Measurements from ENCODE around the gene DNPEP.

The DNPEP gene

DNA sequence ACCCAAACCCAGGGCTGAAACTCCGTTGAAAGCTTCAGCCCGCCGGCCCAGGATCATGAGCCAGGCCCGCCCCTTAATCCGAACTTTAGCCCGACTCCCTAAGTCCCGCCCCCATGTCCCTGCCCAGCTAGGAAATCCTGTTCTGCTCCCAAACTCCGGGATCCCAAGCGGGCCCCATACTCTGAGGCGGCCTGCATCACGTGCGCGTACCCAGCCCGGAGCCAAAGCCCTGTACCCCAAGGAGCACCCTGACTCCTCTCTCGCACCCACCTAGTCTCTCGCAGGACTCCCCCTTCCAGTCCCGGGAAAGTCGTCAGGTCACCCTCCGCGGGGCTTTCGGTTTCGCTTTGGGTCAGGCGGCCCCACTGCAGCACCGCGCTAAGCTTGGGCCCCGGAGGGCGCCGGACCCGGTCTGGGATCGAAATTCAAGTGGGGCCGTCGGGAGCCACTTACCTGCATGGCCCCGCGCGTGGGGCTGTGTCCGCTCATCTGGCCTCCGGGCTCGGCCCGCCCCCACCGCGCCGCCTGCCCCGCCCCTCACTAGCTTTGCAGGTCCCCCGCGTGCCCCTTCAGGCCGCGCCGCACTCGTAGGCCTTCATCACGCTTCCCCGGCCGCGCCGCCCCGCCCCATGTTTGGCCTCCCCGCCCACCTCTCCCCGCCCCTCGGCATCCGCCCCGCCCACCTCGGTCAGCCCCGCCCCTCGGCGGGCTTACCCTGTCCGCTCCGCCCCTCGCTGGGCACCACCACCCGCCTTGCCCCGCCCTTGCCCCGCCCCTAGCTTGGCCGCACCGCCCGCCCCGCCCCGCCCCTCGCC lies at the start of gene DNPEP:
DNPEP (minus strand) TSS at position 607 of the 815 bp plus-strand sequence; CDS start at position 489, 118 bp downstream.
- in situ Hi-C loops (cut with HindIII; ENCODE audit: low sequenced_read_pairs): no loop called here
- peak; percentile 91 for DNase-seq (ENCODE audit: low read depth, low spot score)
- TF ChIP-seq, protein P1, sequence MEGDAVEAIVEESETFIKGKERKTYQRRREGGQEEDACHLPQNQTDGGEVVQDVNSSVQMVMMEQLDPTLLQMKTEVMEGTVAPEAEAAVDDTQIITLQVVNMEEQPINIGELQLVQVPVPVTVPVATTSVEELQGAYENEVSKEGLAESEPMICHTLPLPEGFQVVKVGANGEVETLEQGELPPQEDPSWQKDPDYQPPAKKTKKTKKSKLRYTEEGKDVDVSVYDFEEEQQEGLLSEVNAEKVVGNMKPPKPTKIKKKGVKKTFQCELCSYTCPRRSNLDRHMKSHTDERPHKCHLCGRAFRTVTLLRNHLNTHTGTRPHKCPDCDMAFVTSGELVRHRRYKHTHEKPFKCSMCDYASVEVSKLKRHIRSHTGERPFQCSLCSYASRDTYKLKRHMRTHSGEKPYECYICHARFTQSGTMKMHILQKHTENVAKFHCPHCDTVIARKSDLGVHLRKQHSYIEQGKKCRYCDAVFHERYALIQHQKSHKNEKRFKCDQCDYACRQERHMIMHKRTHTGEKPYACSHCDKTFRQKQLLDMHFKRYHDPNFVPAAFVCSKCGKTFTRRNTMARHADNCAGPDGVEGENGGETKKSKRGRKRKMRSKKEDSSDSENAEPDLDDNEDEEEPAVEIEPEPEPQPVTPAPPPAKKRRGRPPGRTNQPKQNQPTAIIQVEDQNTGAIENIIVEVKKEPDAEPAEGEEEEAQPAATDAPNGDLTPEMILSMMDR (IDR thresholded peaks at IDR 0.05; ENCODE audit: low read depth, low read length): no peak
- peak within 1 kb of the TSS; percentile 85 for H3K4me3 ChIP-seq (ENCODE audit: low read depth, low read length)

DNA sequence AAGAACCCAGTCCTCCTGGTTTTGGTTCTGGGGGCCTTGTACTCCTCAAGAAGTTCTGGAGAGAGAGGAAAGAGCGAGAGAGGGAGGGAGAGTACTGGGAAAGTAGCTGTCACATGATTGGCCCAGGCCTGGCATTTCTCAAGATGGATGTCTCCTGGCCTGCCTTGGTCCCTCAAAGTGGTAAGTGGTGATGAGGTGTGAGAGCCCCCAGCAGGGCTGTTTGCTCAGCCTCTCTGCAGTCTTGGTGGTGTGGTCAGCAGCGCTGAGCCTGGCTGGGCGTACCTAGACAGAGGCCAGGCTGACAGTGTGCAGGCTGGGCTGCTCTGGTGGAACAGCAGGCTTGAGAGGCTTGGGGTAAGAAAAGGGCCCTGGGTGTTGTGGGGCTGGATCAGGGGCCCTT lies 49.4 kb upstream of the DNPEP start:
- no peak for DNase-seq (ENCODE audit: low read depth, low spot score)
- no peak overlapping the region for H3K4me3 ChIP-seq (ENCODE audit: low read depth, low read length)
- TF ChIP-seq, protein P1 (IDR thresholded peaks at IDR 0.05; ENCODE audit: low read depth, low read length): no peak
- in situ Hi-C loops (cut with HindIII; ENCODE audit: low sequenced_read_pairs): no loop called here

DNA sequence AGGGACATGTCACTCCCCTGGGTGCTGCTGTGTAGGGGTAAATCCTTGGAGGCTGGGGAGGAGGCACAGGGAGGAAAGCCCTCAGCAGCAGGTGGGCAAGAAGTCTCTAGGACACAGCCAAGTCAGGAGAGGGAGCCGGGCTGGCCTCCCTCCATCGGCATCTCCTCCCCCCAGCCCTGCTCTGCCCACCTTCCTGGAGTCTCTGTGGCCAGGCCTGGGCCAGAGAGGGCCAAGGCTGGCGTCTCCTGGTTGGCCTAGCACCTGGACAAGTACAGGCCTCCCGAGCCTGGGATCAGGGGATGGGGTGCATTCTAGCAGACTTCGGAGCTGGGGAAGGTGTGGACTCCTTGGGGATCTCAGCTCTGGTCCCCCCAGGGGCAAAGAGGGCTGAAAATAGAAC lies 48.8 kb upstream of the DNPEP start:
- in situ Hi-C loops (cut with HindIII; ENCODE audit: low sequenced_read_pairs): no loop called here
- TF ChIP-seq, protein P1 (IDR thresholded peaks at IDR 0.05; ENCODE audit: low read depth, low read length): no peak
- H3K4me3 ChIP-seq (ENCODE audit: low read depth, low read length): no peak overlapping the region
- no peak for DNase-seq (ENCODE audit: low read depth, low spot score)

DNA sequence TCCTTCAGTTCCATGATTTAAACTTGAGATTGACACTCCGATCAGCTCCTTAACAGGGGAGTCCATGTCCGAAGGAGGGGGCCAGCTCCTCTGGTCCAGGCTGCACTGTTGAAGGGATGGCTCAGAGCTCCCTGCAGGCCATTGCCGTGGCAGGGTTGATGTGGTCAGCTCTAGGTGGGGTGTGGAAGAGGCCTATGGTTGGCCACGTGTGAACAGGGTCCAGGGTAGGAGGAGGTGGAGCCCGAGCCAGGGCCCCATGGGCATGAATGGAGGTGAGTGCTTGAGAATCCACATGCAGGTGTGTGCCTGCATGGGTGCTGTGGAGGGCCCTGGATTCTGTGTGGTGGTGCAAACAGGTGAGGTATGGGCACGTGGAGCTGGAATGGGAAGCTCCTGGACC lies 48.0 kb upstream of the DNPEP start:
- in situ Hi-C loops (cut with HindIII; ENCODE audit: low sequenced_read_pairs): no loop called here
- no peak for DNase-seq (ENCODE audit: low read depth, low spot score)
- TF ChIP-seq, protein P1 (IDR thresholded peaks at IDR 0.05; ENCODE audit: low read depth, low read length): no peak
- H3K4me3 ChIP-seq (ENCODE audit: low read depth, low read length): no peak overlapping the region

DNA sequence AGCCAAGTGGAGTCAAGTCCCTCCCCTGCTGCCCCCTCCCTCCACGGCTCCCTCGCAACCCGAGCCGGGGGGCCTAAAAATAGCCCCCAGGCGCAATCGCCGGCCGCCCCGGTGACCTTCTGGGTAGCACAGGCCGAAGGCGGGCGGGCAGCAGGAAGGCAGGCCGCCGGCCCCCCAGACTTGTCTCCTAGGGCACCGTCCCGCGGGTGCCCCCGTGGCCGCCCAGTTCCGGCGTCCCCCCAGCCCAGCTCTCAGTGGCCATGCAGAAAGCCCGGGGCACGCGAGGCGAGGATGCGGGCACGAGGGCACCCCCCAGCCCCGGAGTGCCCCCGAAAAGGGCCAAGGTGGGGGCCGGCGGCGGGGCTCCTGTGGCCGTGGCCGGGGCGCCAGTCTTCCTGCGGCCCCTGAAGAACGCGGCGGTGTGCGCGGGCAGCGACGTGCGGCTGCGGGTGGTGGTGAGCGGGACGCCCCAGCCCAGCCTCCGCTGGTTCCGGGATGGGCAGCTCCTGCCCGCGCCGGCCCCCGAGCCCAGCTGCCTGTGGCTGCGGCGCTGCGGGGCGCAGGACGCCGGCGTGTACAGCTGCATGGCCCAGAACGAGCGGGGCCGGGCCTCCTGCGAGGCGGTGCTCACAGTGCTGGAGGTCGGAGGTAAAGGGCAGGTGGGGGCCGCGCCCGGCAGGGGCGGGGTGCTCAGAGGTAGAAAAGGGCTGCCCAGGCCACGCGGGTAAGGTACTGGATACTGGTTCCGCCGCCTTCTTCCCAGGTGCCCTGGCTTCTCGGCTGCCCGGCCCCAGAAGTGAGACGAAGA lies 47.2 kb upstream of the DNPEP start, which contains the start of gene SPEG:
SPEG (plus strand) TSS at position 126 of the 808 bp plus-strand sequence; CDS start at position 261, 135 bp downstream.
- in situ Hi-C loops (cut with HindIII; ENCODE audit: low sequenced_read_pairs): no loop called here
- H3K4me3 ChIP-seq (ENCODE audit: low read depth, low read length): no peak within 1 kb of the TSS
- no peak for DNase-seq (ENCODE audit: low read depth, low spot score)
- TF ChIP-seq, protein P1 (IDR thresholded peaks at IDR 0.05; ENCODE audit: low read depth, low read length): no peak

DNA sequence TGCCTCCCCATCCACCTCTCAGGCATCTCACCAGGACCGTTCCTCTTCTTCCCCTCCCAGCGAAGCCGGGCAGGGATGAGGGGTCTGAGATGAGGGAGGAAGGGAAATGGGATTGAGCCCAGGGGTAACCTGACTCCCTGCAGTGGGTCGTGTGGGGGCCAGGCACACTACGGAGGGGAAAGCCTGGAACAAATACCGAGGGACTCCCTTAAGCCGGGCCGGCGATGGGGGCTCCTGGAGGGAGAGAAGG lies 46.7 kb upstream of the DNPEP start:
- no peak overlapping the region for H3K4me3 ChIP-seq (ENCODE audit: low read depth, low read length)
- in situ Hi-C loops (cut with HindIII; ENCODE audit: low sequenced_read_pairs): no loop called here
- no peak for DNase-seq (ENCODE audit: low read depth, low spot score)
- TF ChIP-seq, protein P1 (IDR thresholded peaks at IDR 0.05; ENCODE audit: low read depth, low read length): no peak
